ENCODE results near the gene ADGRB3. TPM values are rescaled to one million over a fixed set of nuclear protein-coding genes. Genes with fewer than 3 reads are reported as not detected.

ADGRB3 gene
- total and polyA plus RNA-seq, 8 donors = 0.19 to 16.0 (median 0.61) TPM; not detected in 1

GRCh38 chr6:69063401-69063800 is 428.3 kb downstream of the ADGRB3 start:
- intact Hi-C loops (cut with DNase I; ENCODE audit: low total_unique reads) = no loop called here
- TF ChIP-seq CTCF (IDR thresholded peaks at IDR 0.05) (no peak), POLR2A (IDR thresholded peaks at IDR 0.05) (no peak), EP300 (IDR thresholded peaks at IDR 0.05) (no peak), POLR2AphosphoS5 (IDR thresholded peaks at IDR 0.05) (no peak)
- H3K36me3 ChIP-seq = no peaks in the 10 kb centered on the region
- DNase-seq = no peak
- no peak overlapping the region for H3K27ac ChIP-seq
- no peaks in the 10 kb centered on the region for H3K9me3 ChIP-seq
- H3K27me3 ChIP-seq = no peaks in the 10 kb centered on the region
- no peaks in the 10 kb centered on the region for H3K4me1 ChIP-seq
- WGBS, 5 donors = 78 to 90% (median 86%) methylated on average over 2 of the region's 2 CpGs
- no peak overlapping the region for H3K4me3 ChIP-seq

- DNase-seq = no peak
- TF ChIP-seq EP300 (IDR thresholded peaks at IDR 0.05) (no peak), CTCF (IDR thresholded peaks at IDR 0.05) (no peak), POLR2A (IDR thresholded peaks at IDR 0.05) (no peak), POLR2AphosphoS5 (IDR thresholded peaks at IDR 0.05) (no peak)
- intact Hi-C loops (cut with DNase I; ENCODE audit: low total_unique reads) = no loop called here
- H3K27me3 ChIP-seq = no peaks in the 10 kb centered on the region
- 14 to 53% (median 36%) methylated on average over 1 of the region's 1 CpG for WGBS, 5 donors
- H3K9me3 ChIP-seq = no peaks in the 10 kb centered on the region
- H3K36me3 ChIP-seq = no peaks in the 10 kb centered on the region
- H3K4me1 ChIP-seq = no peaks in the 10 kb centered on the region
- no peak overlapping the region for H3K27ac ChIP-seq
- no peak overlapping the region for H3K4me3 ChIP-seq
These were observed 429.1 kb downstream of the ADGRB3 start for GRCh38 chr6:69064226-69064625.

- no peaks in the 10 kb centered on the region for H3K36me3 ChIP-seq
- DNase-seq = no peak
- H3K9me3 ChIP-seq = no peaks in the 10 kb centered on the region
- no peak overlapping the region for H3K27ac ChIP-seq
- H3K27me3 ChIP-seq = no peaks in the 10 kb centered on the region
- 64 to 82% (median 72%) methylated on average over 1 of the region's 1 CpG for WGBS, 5 donors
- no peak for TF ChIP-seq POLR2AphosphoS5 (IDR thresholded peaks at IDR 0.05)
- TF ChIP-seq POLR2A (IDR thresholded peaks at IDR 0.05) = no peak
- no peak for TF ChIP-seq CTCF (IDR thresholded peaks at IDR 0.05)
- no peak for TF ChIP-seq EP300 (IDR thresholded peaks at IDR 0.05)
- H3K4me3 ChIP-seq = no peak overlapping the region
- no peaks in the 10 kb centered on the region for H3K4me1 ChIP-seq
- intact Hi-C loops (cut with DNase I; ENCODE audit: low total_unique reads) = no loop called here
These were observed 434.8 kb downstream of the ADGRB3 start for GRCh38 chr6:69069881-69070280.

- no peak overlapping the region for H3K27ac ChIP-seq
- H3K27me3 ChIP-seq = no peaks in the 10 kb centered on the region
- no peaks in the 10 kb centered on the region for H3K9me3 ChIP-seq
These were observed 437.7 kb downstream of the ADGRB3 start for GRCh38 chr6:69072796-69073195.

More at GRCh38 chr6:69072796-69073195, 437.7 kb downstream of the ADGRB3 start:
- Histone ChIP-seq H3K4me3 (no peak overlapping the region), H3K36me3 (no peaks in the 10 kb centered on the region), H3K4me1 (no peaks in the 10 kb centered on the region)
- TF ChIP-seq EP300 (IDR thresholded peaks at IDR 0.05) (no peak), CTCF (IDR thresholded peaks at IDR 0.05) (no peak), POLR2AphosphoS5 (IDR thresholded peaks at IDR 0.05) (no peak), POLR2A (IDR thresholded peaks at IDR 0.05) (no peak)
- intact Hi-C loops (cut with DNase I; ENCODE audit: low total_unique reads) = no loop called here
- DNase-seq = no peak
- WGBS, 5 donors = 78 to 97% (median 91%) methylated on average over 1 of the region's 1 CpG
